Activated naive CD8-positive, alpha-beta T cell treated with anti-CD3 and anti-CD28 coated beads for 36 hours (primary cell): ENCODE data around the gene PCNT. TPM values are rescaled to one million over a fixed set of nuclear protein-coding genes. Genes with fewer than 3 reads are reported as not detected.
"Not testable (repeated sequence)": the region's sequence is repeated elsewhere in the genome, so short reads cannot be mapped to it uniquely, and the experiment has no call there.

ENCODE experiments used
- DNase-seq: peaks from one replicate; pipeline ENCODE4 v3.0.0; 2021
- H3K27ac Mint-ChIP-seq: one replicate; pipeline ENCODE4 v1.8.0; 2022; ENCODE audit warnings: mild to moderate bottlenecking, moderate library complexity, mixed read lengths
- H3K27me3 Mint-ChIP-seq: one replicate; pipeline ENCODE4 v1.8.0; 2022; ENCODE audit warnings: mild to moderate bottlenecking, mixed read lengths
- H3K36me3 Mint-ChIP-seq: one replicate; pipeline ENCODE4 v1.8.0; 2021; ENCODE audit warnings: mild to moderate bottlenecking, mixed read lengths
- H3K4me1 Mint-ChIP-seq: one replicate; pipeline ENCODE4 v1.8.0; 2021; ENCODE audit warnings: mixed read lengths
- H3K4me3 Mint-ChIP-seq: one replicate; pipeline ENCODE4 v1.8.0; 2022; ENCODE audit warnings: mild to moderate bottlenecking, moderate library complexity, mixed read lengths
- H3K9me3 Mint-ChIP-seq: one replicate; pipeline ENCODE4 v1.8.0; 2022; ENCODE audit warnings: mixed read lengths
- total RNA-seq, 2 experiments: library from RNA; stranded (reverse); gene quantifications; one replicate each; pipeline ENCODE4 v1.2.3, GENCODE V29; 2021

The PCNT gene
- total RNA-seq, 2 experiments from 2014 or later = 49.4 to 53.4 TPM

DNA sequence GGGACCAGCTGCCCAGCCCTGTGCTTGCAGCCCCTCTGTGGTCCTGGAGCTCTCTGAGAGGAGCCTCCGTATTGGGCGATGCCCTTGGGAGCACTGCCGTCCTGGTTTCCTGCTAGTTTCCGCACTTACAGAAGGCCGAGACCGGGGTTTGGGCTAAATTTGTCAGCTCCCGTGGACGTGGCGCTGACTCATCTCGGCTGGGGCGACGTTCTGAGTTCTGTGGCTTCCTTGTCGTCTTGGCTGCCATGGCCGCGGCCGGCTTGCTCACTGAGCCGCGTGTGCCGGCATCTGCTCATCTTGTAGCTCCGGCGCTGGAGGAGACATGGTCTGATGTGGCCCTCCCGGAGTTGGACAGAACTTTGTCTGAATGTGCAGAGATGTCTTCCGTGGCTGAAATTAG is 64.9 kb downstream of the PCNT start:
- DNase-seq = no peak
- no peak overlapping the region for H3K4me3 Mint-ChIP-seq
- no peaks in the 10 kb centered on the region for H3K4me1 Mint-ChIP-seq
- peaks cover 28% of the 10 kb centered on the region for H3K36me3 Mint-ChIP-seq
- H3K9me3 Mint-ChIP-seq = peaks cover 3% of the 10 kb centered on the region
- no peak overlapping the region for H3K27ac Mint-ChIP-seq
- no peaks in the 10 kb centered on the region for H3K27me3 Mint-ChIP-seq

DNA sequence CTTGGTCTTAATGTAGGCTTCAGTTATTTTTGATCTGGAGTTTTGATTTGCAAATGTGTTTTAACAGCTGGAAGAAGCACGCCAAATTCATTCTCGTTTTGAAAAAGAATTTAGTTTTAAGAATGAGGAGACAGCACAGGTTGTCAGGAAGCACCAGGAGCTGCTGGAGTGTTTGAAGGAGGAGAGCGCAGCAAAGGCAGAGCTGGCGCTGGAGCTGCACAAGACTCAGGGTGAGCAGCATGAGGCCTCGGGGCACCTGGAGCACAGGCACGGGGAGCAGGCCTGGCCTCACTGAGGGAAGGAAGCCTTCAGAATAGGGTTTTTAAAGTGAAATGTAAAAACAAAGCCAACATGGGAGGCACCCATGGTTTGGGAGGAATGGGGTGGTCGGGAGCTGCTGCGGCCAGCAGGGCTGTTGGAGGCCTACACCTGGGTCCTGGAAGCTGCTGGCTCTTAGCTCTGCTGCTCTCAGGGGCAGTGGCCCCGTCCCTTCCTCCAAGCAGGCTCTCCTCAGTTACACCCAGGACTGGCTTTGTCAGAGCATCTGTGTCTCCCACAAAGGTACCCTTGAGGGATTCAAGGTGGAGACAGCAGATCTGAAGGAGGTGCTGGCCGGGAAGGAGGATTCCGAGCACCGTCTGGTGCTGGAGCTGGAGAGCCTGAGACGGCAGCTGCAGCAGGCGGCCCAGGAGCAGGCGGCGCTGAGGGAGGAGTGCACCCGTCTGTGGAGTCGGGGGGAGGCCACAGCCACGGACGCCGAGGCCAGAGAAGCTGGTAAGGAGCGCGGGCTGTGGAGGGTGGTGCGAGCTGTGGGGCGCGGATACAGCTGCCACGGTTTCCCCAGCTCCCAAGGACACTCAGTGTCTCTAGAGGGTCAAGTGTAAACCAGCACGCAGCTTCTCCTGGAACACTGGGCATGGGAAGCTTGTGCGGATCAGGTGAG is 66.9 kb downstream of the PCNT start:
- H3K36me3 Mint-ChIP-seq = peaks cover 13% of the 10 kb centered on the region
- H3K27ac Mint-ChIP-seq = no peak overlapping the region
- no peaks in the 10 kb centered on the region for H3K27me3 Mint-ChIP-seq
- H3K4me1 Mint-ChIP-seq = no peaks in the 10 kb centered on the region
- no peak overlapping the region for H3K4me3 Mint-ChIP-seq
- no peak for DNase-seq
- H3K9me3 Mint-ChIP-seq = no peaks in the 10 kb centered on the region

DNA sequence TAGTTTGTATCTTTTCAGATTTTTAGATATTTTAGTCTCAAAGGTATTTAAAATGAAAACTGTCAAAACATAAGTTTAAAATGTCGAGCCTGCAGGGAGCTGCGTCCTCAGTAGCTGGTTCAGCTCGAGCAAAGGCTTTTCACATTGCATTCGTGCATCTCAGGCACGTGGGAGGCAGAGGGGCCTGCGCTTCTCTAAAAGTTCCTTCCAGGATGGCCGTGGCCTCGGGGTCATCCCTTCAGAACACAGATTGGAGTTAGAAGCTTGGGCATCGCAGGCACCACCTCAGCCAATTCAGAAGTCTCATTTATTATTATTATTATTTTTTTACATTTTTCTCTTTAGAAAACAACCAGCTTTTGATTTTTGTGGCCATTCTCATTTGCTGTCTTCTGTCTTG is 67.8 kb downstream of the PCNT start:
- H3K27me3 Mint-ChIP-seq = no peaks in the 10 kb centered on the region
- H3K9me3 Mint-ChIP-seq = no peaks in the 10 kb centered on the region
- H3K36me3 Mint-ChIP-seq = peaks cover 9% of the 10 kb centered on the region
- H3K4me1 Mint-ChIP-seq = no peaks in the 10 kb centered on the region
- no peak for DNase-seq
- H3K27ac Mint-ChIP-seq = no peak overlapping the region
- no peak overlapping the region for H3K4me3 Mint-ChIP-seq

DNA sequence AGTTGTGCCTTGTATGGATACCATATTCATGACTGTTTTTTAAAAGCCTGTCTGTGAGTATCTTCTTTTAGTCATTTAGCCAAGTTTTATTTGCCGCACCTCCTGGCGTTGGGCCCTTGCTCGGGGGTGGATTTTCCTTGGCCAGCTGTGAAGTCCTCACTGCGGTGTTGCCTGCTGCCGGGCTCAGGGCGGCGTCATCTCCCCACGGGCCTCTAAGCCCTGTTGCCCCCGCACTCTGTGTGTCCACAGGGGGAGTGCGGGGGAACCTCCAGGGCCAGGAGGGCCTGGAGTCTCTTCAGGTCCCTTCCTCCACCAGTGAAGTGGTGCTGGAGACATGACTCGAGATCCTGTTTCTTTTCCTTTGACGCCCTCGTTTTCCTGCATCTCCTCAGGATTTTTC is 69.0 kb downstream of the PCNT start:
- Mint-ChIP-seq H3K36me3 (peaks cover 9% of the 10 kb centered on the region), H3K27ac (no peak overlapping the region), H3K4me1 (no peaks in the 10 kb centered on the region), H3K4me3 (no peak overlapping the region), H3K9me3 (no peaks in the 10 kb centered on the region), H3K27me3 (no peaks in the 10 kb centered on the region)
- DNase-seq = no peak

DNA sequence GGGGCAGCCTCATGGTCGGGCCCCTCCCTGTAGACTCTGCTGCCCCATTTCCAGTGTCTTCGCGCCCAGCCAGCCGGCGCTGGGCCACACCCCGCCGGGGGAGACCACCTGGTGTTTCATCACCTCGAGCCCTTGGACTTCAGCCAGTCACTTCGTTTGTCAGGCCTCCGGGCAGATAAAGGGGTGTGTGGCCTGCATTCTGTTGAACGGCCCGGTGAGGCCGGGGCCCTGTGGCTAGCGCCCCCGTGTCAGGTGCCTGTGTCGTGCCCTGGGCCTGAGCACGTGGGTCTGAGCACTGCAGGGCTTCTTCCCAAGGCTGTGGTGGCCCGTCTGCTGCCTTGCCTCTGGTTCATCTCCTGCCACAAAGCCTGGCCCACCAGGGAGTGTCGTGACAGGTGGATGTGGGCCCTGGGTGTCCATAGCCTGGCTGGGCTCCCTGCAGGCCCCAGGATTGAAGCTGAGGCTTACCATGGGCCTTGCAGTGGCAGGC is 69.5 kb downstream of the PCNT start:
- Mint-ChIP-seq H3K4me1 (no peaks in the 10 kb centered on the region), H3K4me3 (no peak overlapping the region), H3K27ac (no peak overlapping the region), H3K36me3 (peaks cover 9% of the 10 kb centered on the region), H3K27me3 (no peaks in the 10 kb centered on the region), H3K9me3 (no peaks in the 10 kb centered on the region)
- DNase-seq = no peak

DNA sequence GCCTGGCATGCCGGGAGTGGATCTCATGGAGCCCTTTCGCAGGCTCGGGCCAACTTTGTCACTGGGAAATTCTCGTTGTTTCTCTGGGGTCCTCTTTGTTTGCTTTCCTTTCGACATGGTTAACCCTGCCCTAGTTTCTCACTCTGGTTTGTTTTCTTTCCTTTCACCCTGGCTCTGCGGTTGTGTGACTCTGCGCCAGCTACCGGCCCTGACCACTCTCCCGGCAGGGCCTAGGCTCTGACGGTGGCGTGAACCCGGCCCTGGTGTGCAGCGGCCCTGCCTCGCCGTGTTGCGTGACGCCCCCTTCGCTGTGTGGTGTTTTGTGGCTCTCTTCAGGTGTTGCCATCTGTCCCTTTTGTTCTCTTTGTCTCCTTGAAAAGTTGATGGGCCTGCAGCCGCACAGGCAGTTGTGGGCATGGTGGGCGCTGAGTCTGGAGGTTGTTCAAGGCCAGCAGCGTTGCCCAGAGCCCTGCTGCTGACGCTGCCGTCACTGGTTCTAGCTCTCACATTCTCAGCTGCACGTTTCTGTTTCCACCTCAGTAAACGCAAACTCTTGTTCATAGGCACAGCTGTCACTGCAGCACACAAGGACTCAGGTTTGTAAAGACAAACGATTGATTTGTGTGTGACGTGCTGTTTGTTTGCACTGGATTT is 70.1 kb downstream of the PCNT start:
- Mint-ChIP-seq H3K9me3 (no peaks in the 10 kb centered on the region), H3K4me1 (no peaks in the 10 kb centered on the region), H3K4me3 (no peak overlapping the region), H3K27me3 (no peaks in the 10 kb centered on the region), H3K36me3 (peaks cover 9% of the 10 kb centered on the region), H3K27ac (no peak overlapping the region)
- no peak for DNase-seq

DNA sequence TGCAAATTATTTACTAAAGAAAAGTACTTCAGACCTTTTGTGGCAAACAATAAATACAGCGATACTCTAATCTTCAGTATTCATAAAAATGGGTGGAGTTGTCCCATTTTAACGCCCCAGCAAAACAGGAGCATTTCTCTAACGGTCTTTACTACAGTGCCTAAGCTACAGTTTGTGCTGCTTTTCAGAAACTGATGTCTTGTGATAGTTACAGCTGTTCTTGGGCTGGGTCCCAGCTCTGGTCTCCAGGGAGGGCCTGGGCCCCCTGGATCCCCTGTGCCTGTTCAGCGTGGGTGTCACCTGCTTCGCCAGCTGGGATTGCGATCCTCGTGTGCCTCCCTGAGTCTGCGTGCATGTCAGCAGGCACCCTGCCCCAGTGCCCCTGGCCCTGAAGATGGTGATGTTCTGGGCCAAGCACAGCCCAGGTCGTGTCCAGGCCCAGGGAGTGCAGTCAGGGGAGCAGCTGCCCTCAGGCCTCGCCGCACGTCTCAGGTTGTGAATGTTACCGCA is 70.7 kb downstream of the PCNT start:
- peaks cover 10% of the 10 kb centered on the region for H3K36me3 Mint-ChIP-seq
- no peaks in the 10 kb centered on the region for H3K27me3 Mint-ChIP-seq
- H3K4me1 Mint-ChIP-seq = no peaks in the 10 kb centered on the region
- H3K27ac Mint-ChIP-seq = no peak overlapping the region
- no peak overlapping the region for H3K4me3 Mint-ChIP-seq
- DNase-seq = no peak
- H3K9me3 Mint-ChIP-seq = no peaks in the 10 kb centered on the region

DNA sequence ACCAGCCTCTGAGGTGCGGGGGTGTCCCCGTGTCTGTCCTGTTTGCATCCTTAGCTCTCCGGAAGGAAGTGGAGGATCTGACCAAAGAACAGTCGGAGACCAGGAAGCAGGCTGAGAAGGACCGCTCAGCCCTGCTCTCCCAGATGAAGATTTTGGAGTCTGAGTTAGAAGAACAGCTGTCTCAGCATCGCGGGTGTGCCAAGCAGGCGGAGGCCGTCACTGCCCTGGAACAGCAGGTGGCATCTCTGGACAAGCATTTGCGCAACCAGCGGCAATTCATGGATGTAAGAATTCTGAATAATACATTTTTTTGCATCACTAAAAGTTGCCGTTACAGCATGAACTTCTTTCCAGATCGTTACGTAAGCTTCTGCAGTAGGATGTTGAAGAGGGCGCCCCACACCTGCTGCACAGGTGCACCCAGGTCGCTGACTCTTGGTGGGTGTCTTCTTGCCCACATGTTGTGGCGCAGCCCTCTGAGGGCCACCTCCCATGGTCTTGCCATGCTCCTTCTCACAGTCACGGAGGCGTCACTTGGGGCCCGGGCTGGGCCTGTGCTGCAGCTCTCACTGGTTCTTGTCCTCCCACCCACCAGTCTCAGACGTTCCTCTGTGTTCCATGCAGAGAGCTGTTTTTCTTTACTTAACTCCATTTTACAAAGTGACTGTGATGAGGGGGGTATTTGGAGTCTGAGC is 73.4 kb downstream of the PCNT start:
- Mint-ChIP-seq H3K27me3 (no peaks in the 10 kb centered on the region), H3K4me3 (no peak overlapping the region), H3K27ac (no peak overlapping the region), H3K9me3 (no peaks in the 10 kb centered on the region), H3K36me3 (peaks cover 13% of the 10 kb centered on the region), H3K4me1 (no peaks in the 10 kb centered on the region)
- no peak for DNase-seq

DNA sequence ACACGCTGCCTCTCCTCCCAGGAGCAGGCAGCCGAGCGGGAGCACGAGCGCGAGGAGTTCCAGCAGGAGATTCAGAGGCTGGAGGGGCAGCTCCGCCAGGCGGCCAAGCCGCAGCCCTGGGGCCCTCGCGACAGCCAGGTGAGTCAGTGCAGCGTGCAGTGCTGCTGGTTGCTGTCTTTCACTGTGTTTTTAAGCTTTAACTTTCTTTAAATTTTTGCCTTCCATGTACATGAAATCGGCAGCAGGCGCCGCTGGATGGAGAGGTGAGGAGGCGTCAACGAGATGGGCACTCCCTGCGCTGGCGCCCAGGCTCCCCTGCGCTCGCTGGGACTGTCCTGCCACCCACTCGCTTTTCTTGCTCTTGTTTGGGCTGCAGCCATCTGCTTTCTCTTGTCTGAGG is 74.0 kb downstream of the PCNT start:
- Mint-ChIP-seq H3K36me3 (peaks cover 17% of the 10 kb centered on the region), H3K4me3 (no peak overlapping the region), H3K4me1 (no peaks in the 10 kb centered on the region), H3K27ac (no peak overlapping the region), H3K27me3 (no peaks in the 10 kb centered on the region), H3K9me3 (no peaks in the 10 kb centered on the region)
- no peak for DNase-seq

DNA sequence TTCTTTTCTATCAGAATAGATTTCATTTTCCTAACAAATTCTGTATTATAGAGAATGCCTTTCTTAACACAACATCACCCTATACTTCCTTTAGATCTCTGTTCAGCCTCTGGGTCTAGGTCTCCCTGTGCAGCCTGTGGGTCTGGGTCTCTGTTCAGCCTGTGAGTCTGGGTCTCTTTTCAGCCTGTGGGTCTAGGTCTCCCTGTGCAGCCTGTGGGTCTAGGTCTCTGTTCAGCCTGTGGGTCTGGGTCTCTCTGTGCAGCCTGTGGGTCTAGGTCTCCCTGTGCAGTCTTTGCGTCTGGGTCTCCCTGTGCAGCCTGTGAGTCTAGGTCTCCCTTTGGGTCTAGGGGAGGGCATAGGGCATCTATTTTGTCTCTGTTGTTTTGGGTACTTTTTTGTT is 75.2 kb downstream of the PCNT start:
- no peak for DNase-seq
- Mint-ChIP-seq H3K27me3 (no peaks in the 10 kb centered on the region), H3K36me3 (peaks cover 23% of the 10 kb centered on the region), H3K4me3 (no peak overlapping the region), H3K4me1 (no peaks in the 10 kb centered on the region), H3K9me3 (no peaks in the 10 kb centered on the region), H3K27ac (no peak overlapping the region)

DNA sequence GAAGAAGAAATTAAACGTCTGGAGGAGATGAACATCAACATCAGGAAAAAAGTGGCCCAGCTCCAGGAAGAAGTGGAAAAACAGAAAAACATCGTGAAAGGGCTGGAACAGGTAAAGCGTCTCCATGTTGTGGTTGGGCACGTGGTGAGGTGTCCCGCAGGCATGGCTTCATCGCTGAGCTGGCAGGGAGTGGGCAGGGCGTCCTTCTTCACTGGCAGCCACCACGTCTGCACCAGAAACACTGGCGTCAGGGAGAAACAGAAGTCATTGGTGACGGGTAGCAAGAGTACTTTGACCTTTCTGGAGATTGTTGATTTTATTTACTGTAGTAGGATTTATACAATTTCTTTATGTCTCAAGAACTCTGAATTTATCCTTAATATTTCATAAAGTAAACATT is 75.7 kb downstream of the PCNT start:
- DNase-seq = no peak
- Mint-ChIP-seq H3K4me3 (no peak overlapping the region), H3K9me3 (no peaks in the 10 kb centered on the region), H3K4me1 (no peaks in the 10 kb centered on the region), H3K27ac (no peak overlapping the region), H3K27me3 (no peaks in the 10 kb centered on the region), H3K36me3 (peaks cover 22% of the 10 kb centered on the region)

DNA sequence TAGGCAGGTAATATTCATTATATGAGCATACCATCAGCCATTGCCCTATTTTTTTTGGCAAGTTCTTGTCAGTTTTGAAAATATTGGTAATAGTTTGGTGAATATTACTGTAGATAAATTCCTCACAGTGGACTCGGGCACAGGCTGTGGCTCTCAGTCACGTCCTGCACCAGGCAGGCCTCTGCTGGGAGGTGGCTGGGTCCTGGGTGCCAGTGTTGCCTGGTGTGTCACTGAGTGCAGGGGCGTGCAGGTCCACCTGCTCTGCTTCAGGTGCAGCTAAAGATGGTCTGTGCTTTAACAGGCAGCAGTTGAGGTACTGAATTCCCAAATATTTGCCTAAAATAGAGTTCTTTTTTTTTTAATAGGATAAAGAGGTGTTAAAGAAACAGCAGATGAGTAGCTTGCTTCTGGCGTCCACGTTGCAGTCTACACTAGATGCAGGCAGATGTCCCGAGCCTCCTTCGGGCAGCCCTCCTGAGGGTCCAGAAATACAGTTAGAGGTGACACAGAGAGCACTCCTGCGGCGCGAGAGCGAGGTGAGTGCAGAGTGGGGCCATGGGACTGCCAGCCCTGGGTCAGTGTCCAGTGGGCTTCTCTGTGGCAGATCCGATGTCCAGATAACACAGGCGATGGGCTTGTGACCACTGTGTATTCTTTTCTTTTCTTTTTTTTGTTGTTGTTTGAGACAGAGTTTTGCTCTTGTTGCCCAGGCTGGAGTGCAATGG is 77.4 kb downstream of the PCNT start:
- H3K36me3 Mint-ChIP-seq = peaks cover 23% of the 10 kb centered on the region
- H3K9me3 Mint-ChIP-seq = no peaks in the 10 kb centered on the region
- no peaks in the 10 kb centered on the region for H3K27me3 Mint-ChIP-seq
- no peak overlapping the region for H3K4me3 Mint-ChIP-seq
- DNase-seq = no peak
- no peaks in the 10 kb centered on the region for H3K4me1 Mint-ChIP-seq
- H3K27ac Mint-ChIP-seq = no peak overlapping the region

DNA sequence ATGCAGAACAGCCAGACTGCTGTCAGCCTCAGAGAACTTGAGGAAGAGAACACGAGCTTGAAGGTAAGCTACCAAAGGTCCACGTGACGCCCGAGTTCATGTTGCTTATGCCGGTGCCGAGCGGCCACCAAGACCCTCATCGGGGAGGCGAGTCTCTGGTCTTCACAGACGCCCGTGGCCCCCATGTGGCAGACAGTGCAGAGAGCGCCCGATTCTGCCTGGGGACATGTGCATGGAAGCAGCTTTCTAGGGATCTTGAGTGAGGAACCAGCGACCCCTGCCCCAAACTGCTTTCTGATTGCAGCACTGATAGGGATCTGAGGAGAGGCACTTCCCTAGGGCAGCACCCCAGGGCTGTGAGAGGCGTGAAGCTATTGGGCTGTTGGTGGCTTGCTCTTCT is 78.5 kb downstream of the PCNT start:
- Mint-ChIP-seq H3K9me3 (no peaks in the 10 kb centered on the region), H3K27me3 (no peaks in the 10 kb centered on the region), H3K4me1 (no peaks in the 10 kb centered on the region), H3K36me3 (peaks cover 23% of the 10 kb centered on the region), H3K27ac (no peak overlapping the region), H3K4me3 (no peak overlapping the region)
- DNase-seq = no peak

DNA sequence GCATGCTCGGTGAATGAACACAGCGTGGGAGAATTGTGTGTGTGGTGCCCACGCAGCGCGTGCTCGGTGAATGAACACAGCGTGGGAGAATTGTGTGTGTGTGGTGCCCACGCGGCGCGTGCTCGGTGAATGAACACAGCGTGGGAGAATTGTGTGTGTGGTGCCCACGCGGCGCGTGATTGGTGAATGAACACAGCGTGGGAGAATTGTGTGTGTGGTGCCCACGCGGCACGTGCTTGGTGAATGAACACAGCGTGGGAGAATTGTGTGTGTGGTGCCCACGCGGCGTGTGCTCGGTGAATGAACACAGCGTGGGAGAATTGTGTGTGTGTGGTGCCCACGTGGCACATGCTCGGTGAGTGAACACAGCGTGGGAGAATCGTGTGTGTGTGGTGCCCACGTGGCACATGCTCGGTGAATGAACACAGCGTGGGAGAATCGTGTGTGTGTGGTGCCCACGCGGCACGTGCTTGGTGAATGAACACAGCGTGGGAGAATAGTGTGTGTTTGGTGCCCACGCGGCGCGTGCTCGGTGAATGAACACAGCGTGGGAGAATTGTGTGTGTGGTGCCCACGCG is 79.4 kb downstream of the PCNT start:
- H3K9me3 Mint-ChIP-seq, H3K4me1 Mint-ChIP-seq, DNase-seq, H3K27me3 Mint-ChIP-seq, H3K4me3 Mint-ChIP-seq: not testable (repeated sequence)
- H3K36me3 Mint-ChIP-seq = peaks cover 23% of the 10 kb centered on the region
- H3K27ac Mint-ChIP-seq = peak overlapping the region; percentile 27
